Panc1 (cell line): ENCODE results near the gene GNB1. TPM values are rescaled to one million over a fixed set of nuclear protein-coding genes. Genes with fewer than 3 reads are reported as not detected.
A peak's percentile ranks its signal among the peaks of the same experiment; 100 is the strongest.

Source experiments
- ATAC-seq: fragments of 200-7000 bp; cut with Tn5 transposase; 2 replicates; pipeline ENCODE4 v1.9.1; 2020; ENCODE audit warnings: mild to moderate bottlenecking, moderate library complexity
- BruUV-seq: library from RNA; stranded (reverse); fragments of 400-500 nt; replicated peaks from 2 replicates; lab custom pipeline; 2021; lab: Mats Ljungman, UMichigan
- CTCF ChIA-PET: fragments of 300-600 bp; sonication (Branson Sonifier 250); formaldehyde crosslinking; loops from one replicate; lab custom pipeline; 2022; ENCODE audit warnings: antibody characterized with exemption; lab: Charles Lee
- POLR2A ChIA-PET: fragments of 300-600 bp; sonication (Branson Sonifier 250); formaldehyde crosslinking; loops from one replicate; lab custom pipeline; 2022; ENCODE audit warnings: antibody characterized with exemption; lab: Charles Lee
- DNase-seq: peaks from one replicate; pipeline ENCODE4 v3.0.0-alpha.2; 2010; ENCODE audit warnings: low read depth, low spot score
- H3K27ac ChIP-seq: 2 replicates; pipeline ENCODE4 v1.5.1; 2011; ENCODE audit warnings: mild to moderate bottlenecking, low read length, inconsistent platforms
- H3K27me3 ChIP-seq: fragments of 200-500 bp; sonication (Bioruptor generic); 2 replicates; pipeline ENCODE4 v1.6.0; 2014; ENCODE audit warnings: low read length, inconsistent platforms; ENCODE audit not compliant: control insufficient read depth, insufficient read depth
- H3K36me3 ChIP-seq: fragments of 200-500 bp; sonication (Bioruptor generic); 2 replicates; pipeline ENCODE4 v1.5.1; 2014; ENCODE audit warnings: inconsistent platforms, mild to moderate bottlenecking, low read length, moderate library complexity; ENCODE audit not compliant: control insufficient read depth, insufficient read depth
- H3K4me1 ChIP-seq: 2 replicates; pipeline ENCODE4 v1.5.1; 2011; ENCODE audit warnings: inconsistent platforms, mild to moderate bottlenecking, low read length, moderate library complexity; ENCODE audit not compliant: control insufficient read depth, insufficient read depth
- H3K4me3 ChIP-seq, 2 experiments: 2 replicates each; pipeline ENCODE4 v1.5.1; 2011 to 2012; ENCODE audit warnings: low read depth in 2 of 2, low read length in 2 of 2, mild to moderate bottlenecking in 2 of 2, inconsistent platforms in 1 of 2, moderate library complexity in 1 of 2
- H3K9me3 ChIP-seq: fragments of 200-500 bp; sonication (Bioruptor generic); 2 replicates; pipeline ENCODE4 v1.5.1; 2014; ENCODE audit warnings: low read depth, mild to moderate bottlenecking, inconsistent platforms, low read length, moderate library complexity; ENCODE audit not compliant: control insufficient read depth, insufficient read depth
- CTCF ChIP-seq: fragments of 450-650 bp; IDR thresholded peaks from 2 replicates; pipeline ENCODE4 v1.5.1; 2017; ENCODE audit warnings: mild to moderate bottlenecking
- POLR2AphosphoS5 ChIP-seq: IDR thresholded peaks from 2 replicates; pipeline ENCODE4 v1.6.1; 2012; ENCODE audit warnings: mild to moderate bottlenecking, low read depth, low read length, moderate library complexity
- REST ChIP-seq, 2 experiments: IDR thresholded peaks; 2 replicates each; pipeline ENCODE4 v1.6.1; 2011 to 2012; ENCODE audit warnings: low read depth in 2 of 2, control low read depth in 1 of 2, low read length in 1 of 2, mild to moderate bottlenecking in 1 of 2, moderate library complexity in 1 of 2; ENCODE audit not compliant: insufficient read depth in 1 of 2
- SIN3A ChIP-seq: IDR thresholded peaks from 2 replicates; pipeline ENCODE4 v1.6.1; 2012; ENCODE audit warnings: low read depth, mild to moderate bottlenecking, low read length, moderate library complexity, borderline replicate concordance; ENCODE audit not compliant: insufficient read depth
- TCF7L2 ChIP-seq: IDR thresholded peaks from 2 replicates; pipeline ENCODE4 v1.6.1; 2011; ENCODE audit warnings: mild to moderate bottlenecking, low read depth, low read length, inconsistent platforms
- in situ Hi-C: cut with HindIII; loops from 2 replicates; pipeline ENCODE4 v1.10.0; 2016; ENCODE audit warnings: low sequenced_read_pairs, low pct_unique_long_range_greater_than_20kb
- intact Hi-C: fragments of 100-400 bp; cut with micrococcal nuclease; formaldehyde crosslinking; loops from one replicate; pipeline ENCODE4 v1.10.0; 2022; ENCODE audit not compliant: unreplicated experiment
- total RNA-seq: library from RNA; stranded (reverse); gene quantifications from one replicate; pipeline ENCODE4 v1.2.1, GENCODE V29; 2021; ENCODE audit not compliant: unreplicated experiment

Gene GNB1
- total RNA-seq, 1 experiment from 2014 or later = 499 TPM

GRCh38 chr1:1764876-1765470 lies 125.9 kb downstream of the GNB1 start:
- DNase-seq (no peak), ATAC-seq (no peak)
- in situ Hi-C loops = no loop called here
- no peaks in the 10 kb centered on the region for H3K9me3 ChIP-seq
- H3K27ac ChIP-seq = no peak overlapping the region
- H3K4me1 ChIP-seq = no peaks in the 10 kb centered on the region
- POLR2A ChIA-PET = no interaction called here
- H3K4me3 ChIP-seq = no peak overlapping the region
- H3K27me3 ChIP-seq = no peaks in the 10 kb centered on the region
- CTCF ChIA-PET = no interaction called here
- intact Hi-C loops = no loop called here
- TF ChIP-seq CTCF (no peak), SIN3A (no peak), TCF7L2 (no peak), REST (IDR thresholded peaks at IDR 0.05; ENCODE audit: insufficient read depth in 1 of 2, low read depth in 2 of 2, low read length in 1 of 2) (no peak), POLR2AphosphoS5 (no peak)
- peaks cover 4% of the 10 kb centered on the region; the same call in 1 of the 2 replicates for H3K36me3 ChIP-seq
- no TSS peak for BruUV-seq

GRCh38 chr1:1763657-1764621 lies 126.9 kb downstream of the GNB1 start:
- DNase-seq = no peak
- Histone ChIP-seq H3K27ac (no peak overlapping the region), H3K36me3 (peaks cover 4% of the 10 kb centered on the region; the same call in 1 of the 2 replicates), H3K9me3 (no peaks in the 10 kb centered on the region), H3K27me3 (no peaks in the 10 kb centered on the region), H3K4me1 (no peaks in the 10 kb centered on the region), H3K4me3 (no peak overlapping the region)
- intact Hi-C loops = no loop called here
- CTCF ChIA-PET = no interaction called here
- POLR2A ChIA-PET = no interaction called here
- in situ Hi-C loops = no loop called here
- BruUV-seq = no TSS peak
- TF ChIP-seq SIN3A (no peak), TCF7L2 (no peak), REST (IDR thresholded peaks at IDR 0.05; ENCODE audit: insufficient read depth in 1 of 2, low read depth in 2 of 2, low read length in 1 of 2) (no peak), CTCF (no peak), POLR2AphosphoS5 (no peak)
- ATAC-seq = peak; percentile 60; the same call in 1 of the 2 replicates
